GM08714 (cell line): ENCODE measurements around the gene UBE2K.
"Not testable (repeated sequence)": the region's sequence is repeated elsewhere in the genome, so short reads cannot be mapped to it uniquely, and the experiment has no call there.

Experiments
- H3K4me3 ChIP-seq: fragments of 200-500 bp; sonication (Bioruptor generic); 2 replicates; pipeline ENCODE4 v1.5.1; 2014; ENCODE audit warnings: mild to moderate bottlenecking, low read length, inconsistent platforms
- ZNF274 ChIP-seq: IDR thresholded peaks from 2 replicates; pipeline ENCODE4 v1.6.1; 2012; ENCODE audit warnings: mild to moderate bottlenecking, low read depth, low read length

The UBE2K gene

DNA sequence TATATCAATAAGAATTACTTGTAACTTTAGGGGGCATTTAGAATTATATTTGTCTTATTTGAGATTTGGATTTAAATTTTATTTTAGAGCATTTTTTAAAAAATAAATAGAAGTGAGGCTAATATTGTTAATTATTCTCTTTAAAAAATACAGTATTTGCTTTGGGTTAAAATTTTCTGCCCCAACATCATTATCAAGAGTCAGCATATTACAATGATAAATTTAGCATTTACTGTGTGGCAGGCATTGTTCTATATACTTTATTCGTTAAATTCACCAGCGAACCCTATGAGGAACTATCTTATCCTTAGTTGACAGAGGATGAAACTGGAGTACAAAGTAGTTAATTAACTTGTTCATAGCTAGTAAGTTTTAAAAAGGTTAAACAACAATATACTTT is 34.0 kb downstream of the UBE2K start:
- H3K4me3 ChIP-seq = no peak overlapping the region
- TF ChIP-seq ZNF274 = no peak

DNA sequence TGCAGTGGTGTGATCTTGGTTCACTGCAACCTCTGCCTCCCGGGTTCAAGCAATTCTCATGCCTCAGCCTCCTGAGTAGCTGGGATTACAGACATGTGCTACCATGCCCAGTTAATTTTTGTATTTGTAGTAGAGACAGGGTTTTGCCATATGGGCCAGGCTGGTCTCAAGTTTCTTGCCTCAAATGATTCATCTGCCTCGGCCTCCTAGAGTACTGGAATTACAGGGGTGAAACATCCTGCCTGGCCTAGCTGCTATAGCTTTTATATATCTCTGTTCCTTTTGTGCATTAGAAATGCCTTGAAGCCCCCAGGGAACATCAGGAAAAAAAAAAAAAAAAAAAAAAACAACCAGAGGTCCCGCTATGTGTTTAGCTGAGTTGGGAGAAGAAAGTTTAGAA is 34.8 kb downstream of the UBE2K start:
- TF ChIP-seq ZNF274 = no peak
- H3K4me3 ChIP-seq = no peak overlapping the region

DNA sequence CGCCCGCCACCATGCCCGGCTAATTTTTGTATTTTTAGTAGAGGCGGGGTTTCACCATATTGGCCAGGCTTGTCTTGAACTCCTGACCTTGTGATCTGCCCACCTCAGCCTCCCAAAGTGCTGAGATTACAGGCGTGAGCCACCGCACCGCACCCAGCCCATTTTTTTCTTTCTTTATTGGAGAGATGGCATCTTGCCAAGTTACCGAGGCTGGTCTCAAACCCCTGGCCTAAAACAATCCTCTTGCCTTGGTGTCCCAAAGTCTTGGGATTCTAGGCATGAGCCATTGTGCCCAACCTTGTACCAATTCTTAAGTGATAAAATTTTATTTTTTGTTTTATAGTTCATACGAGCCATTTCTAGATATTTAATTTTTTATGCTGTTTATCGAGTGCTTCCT is 41.7 kb downstream of the UBE2K start:
- not testable (repeated sequence) for H3K4me3 ChIP-seq

DNA sequence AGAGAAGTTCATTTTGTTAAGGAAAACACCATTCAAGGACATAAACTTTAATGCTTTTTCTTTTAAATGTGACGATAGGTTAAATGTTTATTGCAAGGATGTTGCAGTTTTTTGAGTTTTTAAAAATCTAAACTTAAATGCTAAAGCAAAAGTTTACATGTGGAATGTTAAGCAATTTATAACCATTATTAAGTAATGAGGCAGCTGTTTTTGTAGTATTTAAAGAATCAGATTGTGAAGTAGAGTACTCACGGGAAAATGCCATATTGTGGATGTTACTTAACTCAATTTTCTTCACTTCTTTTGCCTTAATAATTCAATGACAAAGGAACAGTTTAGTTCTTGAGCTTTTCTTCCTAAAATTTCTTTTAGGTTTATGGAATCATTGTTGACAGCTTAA is 43.5 kb downstream of the UBE2K start:
- no peak overlapping the region for H3K4me3 ChIP-seq
- TF ChIP-seq ZNF274 = no peak

DNA sequence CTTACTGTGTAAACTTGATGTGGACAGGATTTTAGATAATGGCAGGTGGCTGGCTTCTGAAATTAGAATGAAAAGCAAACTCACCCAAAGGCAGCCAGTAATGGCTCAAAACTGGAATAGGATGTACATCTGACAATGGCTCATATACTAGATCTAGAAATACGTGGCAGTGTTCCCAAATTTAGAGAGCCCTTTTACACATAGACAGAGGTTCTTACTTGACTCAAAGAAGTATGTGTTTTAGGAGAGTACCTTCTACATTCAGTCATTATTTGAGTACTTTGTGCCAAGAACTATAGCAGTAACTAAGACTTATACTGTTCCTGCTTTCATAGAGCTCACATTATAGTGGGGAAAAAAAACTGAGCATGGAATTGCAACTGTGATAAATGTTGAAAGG is 48.0 kb downstream of the UBE2K start:
- no peak overlapping the region for H3K4me3 ChIP-seq
- no peak for TF ChIP-seq ZNF274

DNA sequence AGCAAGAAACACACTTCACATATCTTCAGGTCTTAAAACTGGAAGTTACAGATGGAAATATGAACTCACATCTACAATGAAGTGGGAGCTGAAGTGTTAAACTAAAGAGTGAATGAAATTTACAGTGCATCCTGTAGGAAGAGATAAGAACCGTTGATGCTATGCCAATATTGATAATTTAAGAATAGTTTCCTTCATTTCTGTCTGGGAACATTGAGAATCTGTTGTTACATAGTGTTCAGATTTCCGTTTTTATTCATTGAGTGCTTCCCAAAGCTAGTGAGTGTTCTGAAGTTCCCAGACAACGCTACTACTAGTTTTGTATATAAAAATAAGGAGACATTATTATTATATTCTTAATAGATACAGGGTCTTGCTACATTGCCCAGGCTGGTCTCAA is 52.3 kb downstream of the UBE2K start:
- TF ChIP-seq ZNF274 = no peak
- H3K4me3 ChIP-seq = no peak overlapping the region

DNA sequence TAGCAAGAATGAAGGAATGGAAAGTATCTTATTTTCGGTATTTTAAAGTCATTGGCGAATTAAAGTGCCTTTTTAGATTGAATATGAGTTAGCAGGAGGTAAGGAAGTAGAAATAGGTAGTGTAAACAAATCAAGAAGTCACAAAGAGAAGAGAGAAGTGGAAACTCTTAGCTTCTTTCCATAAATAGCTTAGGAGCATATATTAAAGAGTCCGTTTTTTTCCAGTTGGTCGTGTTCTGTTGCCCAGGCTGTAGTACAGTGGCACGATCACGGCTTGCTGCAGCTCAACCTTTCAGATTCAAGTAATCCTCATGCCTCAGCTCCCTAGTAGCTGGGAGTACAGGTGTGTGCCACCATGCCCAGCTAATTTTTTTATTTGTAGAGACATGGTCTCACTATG is 56.4 kb downstream of the UBE2K start:
- H3K4me3 ChIP-seq = no peak overlapping the region
- TF ChIP-seq ZNF274 = no peak

DNA sequence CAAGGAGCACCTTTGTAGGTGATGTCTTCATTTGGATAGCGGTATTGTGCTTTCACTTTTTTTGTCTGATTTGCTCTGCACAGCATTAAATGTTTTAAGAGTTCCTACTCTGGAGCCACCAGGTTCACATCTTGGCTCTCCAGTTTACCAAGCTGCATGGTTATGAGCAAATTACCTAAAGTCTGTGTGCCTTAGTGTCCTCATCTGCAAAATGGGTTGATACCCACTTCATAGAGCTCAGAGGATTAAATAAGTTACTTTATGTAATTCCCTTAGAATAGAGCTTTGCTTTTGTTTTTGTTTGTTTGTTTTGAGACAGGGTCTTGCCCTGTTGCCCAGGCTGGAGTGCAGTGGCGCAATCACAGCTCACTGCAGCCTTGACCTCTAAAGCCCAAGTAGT is 58.2 kb downstream of the UBE2K start:
- TF ChIP-seq ZNF274 = no peak
- no peak overlapping the region for H3K4me3 ChIP-seq

DNA sequence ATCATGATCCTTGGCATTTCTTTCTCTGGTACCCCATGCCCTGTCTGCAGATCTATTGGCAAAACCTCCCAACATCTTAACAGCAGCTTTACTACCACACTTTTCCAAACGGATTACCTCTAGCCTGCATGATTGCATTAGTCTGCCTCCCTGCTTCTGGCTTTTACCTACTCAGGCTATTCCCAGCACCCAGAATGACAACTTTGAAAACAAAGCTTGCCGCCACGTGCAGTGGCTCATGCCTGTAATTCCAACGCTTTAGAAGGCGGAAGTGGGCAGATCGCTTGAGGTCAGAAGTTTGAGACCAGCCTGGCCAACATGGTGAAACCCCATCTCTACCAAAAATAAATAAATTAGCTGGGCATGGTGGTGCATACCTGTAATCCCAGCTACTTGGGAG is 60.2 kb downstream of the UBE2K start:
- no peak overlapping the region for H3K4me3 ChIP-seq
- no peak for TF ChIP-seq ZNF274

DNA sequence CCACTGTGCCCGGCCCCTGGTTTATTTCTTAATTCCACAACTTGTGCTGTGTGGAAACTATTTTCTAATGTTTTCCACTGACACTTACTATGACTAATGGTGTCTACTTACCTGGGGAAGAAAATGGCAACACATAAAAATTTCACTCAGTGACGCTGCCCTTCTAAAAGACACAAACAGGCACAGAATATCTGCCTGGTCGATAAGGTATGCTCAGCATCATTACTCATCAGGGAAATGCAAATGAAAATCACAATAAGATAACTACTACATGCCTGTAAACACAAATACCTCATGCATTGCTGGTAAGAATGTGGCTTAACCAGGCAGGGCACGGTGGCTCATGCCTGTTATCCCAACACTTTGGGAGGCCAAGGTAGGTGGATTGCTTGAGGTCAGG is 61.6 kb downstream of the UBE2K start:
- TF ChIP-seq ZNF274 = no peak
- H3K4me3 ChIP-seq = no peak overlapping the region

DNA sequence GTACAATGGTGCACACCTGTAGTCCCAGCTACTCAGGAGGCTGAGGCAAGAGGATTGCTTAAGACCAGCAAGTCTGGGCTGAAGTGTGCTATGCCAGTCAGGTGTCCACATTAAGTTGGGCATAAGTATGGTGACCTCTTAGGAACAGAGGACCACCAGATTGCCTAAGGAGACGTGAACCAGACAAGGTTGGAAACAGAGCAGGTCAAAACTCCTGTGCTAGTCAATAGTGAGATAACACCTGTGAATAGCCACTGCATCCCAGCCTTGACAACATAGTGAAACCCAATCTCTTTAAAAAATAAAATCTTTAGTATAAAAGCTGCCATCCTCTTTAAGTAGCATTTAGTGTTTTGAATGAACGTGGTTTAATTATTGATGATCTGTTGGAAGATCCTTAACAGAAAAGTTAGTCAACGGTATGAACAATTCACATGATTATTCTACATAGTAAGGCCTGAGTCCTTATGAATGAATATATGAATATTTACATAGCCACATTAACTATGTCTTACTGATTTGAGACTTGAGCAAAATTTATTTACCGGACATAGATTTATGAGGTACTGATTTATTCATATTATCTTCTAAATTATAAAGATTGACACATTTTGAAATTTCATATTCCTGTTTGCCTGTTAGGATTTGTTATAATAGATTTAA is 63.2 kb downstream of the UBE2K start:
- no peak for TF ChIP-seq ZNF274
- no peak overlapping the region for H3K4me3 ChIP-seq

DNA sequence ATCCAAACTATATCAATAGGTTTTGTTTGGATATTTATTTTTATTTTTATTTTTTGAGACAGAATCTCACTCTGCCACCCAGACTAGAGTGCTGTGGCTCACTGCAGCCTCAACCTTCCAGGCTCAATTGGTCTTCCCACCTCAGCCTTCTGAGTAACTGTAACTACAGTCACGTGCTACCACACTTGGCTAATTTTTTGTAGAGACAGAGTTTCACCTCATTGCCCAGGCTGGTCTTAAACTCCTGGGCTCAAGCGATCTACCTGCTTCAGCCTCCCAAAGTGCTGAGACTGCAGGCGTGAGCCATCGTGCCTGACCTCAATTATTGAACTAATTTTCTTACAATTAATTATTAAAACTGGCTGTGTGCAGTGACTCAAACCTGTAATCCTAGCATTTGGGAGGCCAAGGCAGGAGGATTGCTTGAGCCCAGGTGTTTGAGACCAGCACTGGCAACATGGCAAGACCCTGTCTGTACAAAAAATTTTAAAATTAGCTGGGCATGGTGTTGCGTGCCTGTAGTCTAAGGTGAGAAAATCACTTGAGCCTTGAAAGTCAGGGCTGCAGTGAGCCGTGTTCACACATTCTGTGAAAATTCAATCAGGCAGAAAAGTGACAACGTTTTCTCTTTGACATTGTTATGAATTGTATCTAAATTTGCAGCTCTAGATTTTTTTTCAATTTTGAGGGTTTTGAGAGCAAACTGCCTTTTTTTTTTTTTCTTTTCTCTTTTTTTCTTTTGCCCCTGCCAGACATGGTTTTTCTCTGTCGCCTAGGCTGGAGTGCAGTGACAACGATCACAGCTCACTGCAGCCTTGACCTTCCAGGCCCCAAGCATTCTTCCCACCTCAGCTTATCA is 66.0 kb downstream of the UBE2K start:
- TF ChIP-seq ZNF274 = no peak
- H3K4me3 ChIP-seq = no peak overlapping the region; the same call in 1 of the 2 replicates

DNA sequence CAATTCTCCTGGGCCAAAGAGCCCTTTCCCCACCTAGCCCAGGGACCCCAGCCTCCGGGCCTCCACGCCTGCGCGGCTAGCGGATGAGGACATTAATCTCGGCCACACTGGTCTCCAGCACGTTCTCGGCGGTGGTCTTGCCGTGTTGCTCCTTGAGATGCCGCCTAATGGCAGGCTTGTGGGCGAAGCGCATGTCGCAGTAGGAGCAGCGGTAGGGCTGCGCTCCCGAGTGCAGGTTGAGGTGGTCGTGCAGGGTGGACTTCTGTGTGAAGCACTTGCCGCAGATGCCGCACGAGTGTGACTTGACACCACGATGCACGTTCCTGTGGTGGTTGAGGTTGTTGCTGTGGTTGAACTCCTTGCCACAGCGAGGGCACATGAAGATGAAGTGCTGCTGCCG is 72.1 kb downstream of the UBE2K start:
- TF ChIP-seq ZNF274 = no peak
- no peak overlapping the region for H3K4me3 ChIP-seq

DNA sequence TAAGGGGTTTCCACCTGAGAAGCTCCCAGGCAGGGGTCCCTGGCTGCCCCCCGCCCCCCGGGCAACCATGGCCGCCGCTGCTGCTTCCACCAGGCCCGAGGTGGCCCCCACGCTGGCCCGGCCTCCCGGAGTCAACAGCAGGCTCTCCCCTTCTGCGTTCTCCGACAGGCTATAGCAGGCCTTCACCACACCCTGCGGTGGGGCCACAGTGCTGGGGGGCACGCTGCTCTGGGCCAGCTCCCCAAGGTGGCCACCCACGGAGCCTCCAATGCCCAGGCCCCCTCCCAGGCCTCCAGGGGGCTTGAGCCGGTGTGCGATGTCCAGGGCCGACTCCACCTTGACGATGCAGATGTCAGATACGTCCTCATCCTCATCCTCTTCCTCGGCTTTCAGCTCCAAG is 72.5 kb downstream of the UBE2K start:
- H3K4me3 ChIP-seq = no peak overlapping the region
- TF ChIP-seq ZNF274 = no peak

DNA sequence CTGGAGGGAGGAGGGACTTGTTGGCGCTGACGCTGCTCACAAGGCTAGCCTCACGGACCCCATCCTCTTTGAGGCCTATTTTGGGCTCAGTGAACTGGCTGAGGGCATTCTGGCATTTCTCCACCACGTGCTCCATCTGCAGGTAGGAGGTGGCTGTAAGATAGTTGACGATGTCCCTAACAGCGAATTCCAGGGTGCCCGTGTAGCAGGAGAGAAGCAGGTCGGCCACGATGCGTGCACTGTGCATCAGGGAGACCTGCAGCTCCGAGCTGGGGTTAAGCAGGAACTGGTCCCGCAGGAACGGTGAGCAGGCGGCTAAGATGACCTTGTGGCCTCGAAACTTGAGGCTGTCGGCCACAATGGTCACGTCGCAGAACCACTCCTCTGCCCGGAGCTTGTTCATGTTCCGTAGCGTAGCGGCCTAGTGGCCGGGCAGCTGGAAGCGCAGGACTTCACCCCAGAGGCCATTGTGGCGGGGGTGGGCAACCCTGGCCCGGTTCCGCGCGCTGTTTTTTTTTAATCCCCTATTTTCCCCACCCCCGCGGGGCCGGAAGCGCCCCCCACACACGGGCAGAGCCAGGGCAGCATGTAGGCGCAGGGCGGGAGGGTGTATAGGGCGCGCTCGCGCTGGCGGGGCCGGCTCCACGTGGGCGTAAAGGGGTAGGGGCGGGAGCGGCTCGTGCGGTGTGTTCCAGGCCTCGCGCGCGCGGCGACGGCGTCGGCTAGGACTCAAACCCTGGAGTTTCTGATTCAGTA is 73.2 kb downstream of the UBE2K start:
- no peak for TF ChIP-seq ZNF274
- H3K4me3 ChIP-seq = no peak overlapping the region

DNA sequence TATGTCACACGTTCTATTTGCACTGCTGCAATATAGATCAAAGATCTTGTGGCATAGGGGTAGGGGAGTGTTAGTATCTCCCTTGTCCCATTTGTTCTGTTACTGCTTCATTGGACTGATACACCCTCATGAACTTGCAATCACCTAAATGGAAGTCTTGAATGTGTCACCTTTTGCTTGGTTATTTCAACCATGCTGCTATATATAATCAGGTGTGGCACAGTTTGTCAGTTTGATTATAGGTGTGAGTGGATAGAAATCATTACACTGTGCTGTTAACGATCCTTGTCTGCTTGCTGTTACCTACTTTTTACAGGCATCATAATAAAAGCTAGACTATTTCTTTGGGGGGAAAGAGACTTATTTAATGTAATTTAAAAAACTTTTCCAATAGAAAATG is 84.1 kb downstream of the UBE2K start:
- H3K4me3 ChIP-seq = not testable (repeated sequence)
